ENCODE results near the gene PTPRQ. TPM values are rescaled to one million over a fixed set of nuclear protein-coding genes. Genes with fewer than 3 reads are reported as not detected.
A peak's percentile ranks its signal among the peaks of the same experiment; 100 is the strongest.
"Not testable (repeated sequence)": the region's sequence is repeated elsewhere in the genome, so short reads cannot be mapped to it uniquely, and the experiment has no call there.

PTPRQ gene, protein sequence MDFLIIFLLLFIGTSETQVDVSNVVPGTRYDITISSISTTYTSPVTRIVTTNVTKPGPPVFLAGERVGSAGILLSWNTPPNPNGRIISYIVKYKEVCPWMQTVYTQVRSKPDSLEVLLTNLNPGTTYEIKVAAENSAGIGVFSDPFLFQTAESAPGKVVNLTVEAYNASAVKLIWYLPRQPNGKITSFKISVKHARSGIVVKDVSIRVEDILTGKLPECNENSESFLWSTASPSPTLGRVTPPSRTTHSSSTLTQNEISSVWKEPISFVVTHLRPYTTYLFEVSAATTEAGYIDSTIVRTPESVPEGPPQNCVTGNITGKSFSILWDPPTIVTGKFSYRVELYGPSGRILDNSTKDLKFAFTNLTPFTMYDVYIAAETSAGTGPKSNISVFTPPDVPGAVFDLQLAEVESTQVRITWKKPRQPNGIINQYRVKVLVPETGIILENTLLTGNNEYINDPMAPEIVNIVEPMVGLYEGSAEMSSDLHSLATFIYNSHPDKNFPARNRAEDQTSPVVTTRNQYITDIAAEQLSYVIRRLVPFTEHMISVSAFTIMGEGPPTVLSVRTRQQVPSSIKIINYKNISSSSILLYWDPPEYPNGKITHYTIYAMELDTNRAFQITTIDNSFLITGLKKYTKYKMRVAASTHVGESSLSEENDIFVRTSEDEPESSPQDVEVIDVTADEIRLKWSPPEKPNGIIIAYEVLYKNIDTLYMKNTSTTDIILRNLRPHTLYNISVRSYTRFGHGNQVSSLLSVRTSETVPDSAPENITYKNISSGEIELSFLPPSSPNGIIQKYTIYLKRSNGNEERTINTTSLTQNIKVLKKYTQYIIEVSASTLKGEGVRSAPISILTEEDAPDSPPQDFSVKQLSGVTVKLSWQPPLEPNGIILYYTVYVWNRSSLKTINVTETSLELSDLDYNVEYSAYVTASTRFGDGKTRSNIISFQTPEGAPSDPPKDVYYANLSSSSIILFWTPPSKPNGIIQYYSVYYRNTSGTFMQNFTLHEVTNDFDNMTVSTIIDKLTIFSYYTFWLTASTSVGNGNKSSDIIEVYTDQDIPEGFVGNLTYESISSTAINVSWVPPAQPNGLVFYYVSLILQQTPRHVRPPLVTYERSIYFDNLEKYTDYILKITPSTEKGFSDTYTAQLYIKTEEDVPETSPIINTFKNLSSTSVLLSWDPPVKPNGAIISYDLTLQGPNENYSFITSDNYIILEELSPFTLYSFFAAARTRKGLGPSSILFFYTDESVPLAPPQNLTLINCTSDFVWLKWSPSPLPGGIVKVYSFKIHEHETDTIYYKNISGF (N-terminal part only)
- total RNA-seq: under 0.01 TPM in 1 of 2 replicates, not detected in the other

DNA sequence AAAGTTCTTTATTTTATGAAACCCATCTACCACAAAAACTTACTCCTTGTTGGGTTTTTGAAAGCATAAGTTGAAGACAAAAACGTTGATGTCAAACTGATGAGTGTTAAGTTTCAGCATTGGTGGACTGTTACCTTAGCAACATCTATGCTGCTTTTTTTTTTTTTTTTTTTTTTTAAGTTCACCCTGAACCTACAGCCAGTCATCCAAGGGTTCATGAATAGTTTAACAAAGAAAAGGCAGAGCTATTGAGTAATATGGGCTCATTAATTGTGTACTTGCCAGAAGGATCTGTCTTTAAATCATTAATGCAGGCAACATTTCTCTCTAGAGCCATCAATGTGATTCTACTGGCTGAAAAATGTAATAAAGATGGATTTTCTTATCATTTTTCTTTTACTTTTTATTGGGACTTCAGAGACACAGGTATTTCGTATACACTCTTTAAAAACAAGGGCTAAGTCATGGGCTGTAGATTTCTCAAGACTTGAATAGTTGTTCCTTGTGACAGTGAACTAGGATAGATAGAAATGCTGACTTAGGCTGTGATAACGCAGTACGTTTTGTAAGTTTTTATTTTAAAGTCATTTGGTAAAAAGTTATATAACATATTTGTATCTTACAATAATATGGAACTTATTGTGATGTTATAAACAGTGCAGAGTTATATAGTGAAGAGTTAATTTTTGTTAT, at the start of gene PTPRQ:
Gene PTPRQ, plus strand, starts transcription at position 262 of the 693 bp plus-strand sequence. Its CDS starts 111 bp downstream, at position 373.
- DNase-seq: no peak

DNA sequence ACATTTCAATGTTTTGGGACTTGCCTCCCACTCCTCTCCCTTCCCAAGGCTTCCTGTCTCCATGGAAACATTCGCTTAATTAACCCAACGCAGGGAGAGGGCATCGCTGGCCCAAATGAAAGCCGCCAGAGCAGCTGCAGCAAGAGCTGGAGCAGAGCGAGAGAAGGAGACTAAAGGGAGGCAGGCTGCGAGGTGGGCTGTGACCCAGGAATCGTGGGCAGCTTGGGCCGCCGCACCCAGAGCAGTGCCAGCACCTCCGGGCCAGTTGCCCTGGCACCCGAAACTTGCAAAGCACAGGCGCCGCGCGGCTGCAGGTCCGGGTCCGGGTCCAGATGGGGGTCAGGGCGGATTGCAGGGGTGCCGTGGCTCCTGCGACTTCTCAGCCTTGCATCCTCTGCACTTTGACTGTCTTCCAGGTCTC, 43.5 kb upstream of the PTPRQ start:
- peak; percentile 8 for DNase-seq

DNA sequence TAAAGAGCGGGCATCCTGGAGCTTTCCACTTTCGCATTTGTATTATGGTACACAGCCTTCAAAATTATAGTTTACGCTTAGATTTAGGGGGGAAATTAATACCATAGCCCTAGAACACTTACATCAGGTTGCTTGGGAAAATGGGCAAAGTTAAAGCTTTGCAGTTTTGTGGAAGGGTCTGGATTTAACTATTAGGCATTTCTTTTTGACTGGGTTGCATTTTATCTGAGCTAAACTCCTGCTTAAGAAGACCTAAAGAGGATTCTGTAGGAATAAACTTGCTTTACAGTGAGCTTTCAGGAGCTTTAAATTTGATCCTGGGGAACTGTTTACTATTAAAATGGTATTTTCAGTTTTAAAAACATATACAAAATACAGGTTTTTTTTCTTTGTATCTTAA, 42.8 kb upstream of the PTPRQ start:
- no peak for DNase-seq

DNA sequence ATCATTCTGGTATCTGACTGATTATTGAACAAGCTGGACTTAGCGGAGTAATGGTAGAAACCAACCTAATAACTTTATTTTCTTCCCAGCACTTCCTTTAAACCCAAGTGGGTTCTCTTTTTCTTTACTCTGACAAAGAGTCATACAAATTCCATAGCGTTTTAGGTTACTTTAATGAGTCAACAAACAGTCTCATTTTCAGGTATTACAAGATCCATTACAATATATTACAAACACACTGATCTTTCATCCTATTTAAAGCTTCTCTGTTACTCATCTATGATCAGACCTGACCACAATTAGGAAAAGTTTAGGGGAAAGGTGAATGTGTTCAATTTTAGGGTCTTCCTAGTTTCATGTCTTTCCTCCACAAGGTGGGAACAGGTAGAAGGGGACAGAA, 39.4 kb upstream of the PTPRQ start:
- no peak for DNase-seq

DNA sequence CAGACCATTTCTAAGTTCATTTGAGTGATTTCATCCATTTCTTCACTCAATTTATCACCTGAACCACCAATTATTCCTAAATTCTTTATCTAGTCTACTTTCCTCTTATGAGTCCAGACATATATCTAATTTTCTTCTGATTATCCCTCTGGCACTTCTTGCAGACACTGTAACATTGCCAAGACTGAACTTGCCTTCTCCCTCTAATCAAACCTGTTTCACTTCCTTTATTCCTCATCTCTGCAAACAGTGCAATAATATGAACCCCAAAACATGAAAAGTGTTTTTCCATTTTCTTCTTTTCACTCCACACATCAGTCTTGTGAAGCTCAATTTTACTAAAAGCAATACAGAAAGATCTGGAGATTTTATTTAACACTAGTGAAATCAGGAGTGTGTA, 37.8 kb upstream of the PTPRQ start:
- no peak for DNase-seq

DNA sequence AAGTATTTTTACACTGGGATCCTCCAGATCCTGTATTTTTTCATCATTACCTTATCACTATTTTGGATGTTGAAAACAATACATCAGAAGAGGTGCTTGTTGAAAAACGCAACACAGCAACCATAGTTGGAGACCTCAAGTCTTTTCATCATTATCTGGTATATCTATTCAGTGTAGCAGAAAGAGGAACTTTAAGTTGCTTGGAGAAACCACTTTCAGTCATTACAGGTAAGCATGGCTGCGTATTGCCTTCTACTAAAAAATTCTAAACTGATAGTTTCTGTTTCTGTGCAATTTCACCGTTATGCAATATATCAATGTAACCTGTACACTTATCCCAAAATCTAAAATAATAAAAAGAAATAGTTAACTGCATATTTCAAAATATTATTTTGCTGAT, 32.2 kb upstream of the PTPRQ start:
- no peak for DNase-seq

DNA sequence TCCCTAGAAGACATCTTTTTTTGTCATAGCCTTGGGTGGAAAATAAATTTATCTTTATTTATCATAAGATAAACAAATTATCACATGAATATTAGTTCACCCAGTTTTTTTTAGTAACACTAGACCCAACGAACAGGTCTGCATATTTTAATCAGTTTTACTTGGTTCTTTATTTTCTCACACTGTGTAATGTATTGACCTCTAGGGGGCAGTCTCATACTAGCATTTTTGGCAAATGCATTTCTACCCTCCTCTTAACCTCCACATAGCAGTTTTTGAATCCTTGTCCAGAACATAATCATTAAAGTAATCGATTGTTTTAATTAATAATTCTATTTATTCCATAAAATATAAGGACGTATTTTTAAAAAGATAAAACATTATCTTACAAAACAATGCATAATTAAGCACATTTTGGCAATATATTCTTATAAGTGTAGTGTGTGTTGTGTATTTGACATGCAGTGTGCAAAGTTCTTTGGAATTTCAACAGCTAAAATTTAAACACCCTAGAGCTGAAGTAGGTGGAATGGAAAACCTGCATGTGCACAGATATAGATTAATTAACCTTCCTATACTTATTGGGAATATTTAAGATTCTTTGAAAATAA, 31.6 kb upstream of the PTPRQ start:
- DNase-seq: peak; percentile 65

DNA sequence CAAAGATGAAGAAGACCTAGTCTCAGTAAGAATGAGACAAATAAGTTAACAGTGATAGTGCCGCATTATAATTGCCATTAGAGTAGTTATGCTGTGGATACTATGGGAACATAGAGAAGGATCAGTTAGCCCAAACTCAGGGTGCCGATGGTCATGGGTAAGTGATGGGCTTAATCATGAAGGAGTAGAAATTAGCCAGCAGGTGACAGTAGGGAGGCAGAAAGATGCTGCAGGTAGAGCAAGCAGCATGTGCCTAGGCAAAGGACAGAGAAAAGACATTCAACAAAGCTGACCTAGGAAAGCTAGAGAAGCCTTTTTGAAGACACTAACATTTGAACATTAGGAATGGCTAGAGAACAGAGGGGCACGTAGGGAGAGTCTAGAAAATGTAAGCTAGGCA, 30.6 kb upstream of the PTPRQ start:
- DNase-seq: no peak

DNA sequence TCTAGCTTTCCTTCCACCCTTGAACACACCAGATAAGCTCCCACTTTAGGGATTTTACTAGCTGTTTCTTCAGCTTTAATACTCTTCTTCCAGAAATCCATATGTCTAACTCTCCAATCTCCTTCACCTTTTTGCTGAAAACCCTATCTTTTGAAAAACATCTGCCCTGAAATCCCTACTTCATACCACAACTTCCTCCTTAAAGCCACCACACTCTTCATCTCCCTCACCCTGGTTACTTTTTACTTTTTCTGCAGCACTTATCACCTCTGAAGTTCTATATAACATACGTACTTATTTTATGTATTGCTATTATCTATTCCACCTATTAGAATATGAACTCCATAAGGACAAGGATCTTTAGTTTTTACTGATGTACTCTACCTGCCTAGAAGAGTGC, 28.6 kb upstream of the PTPRQ start:
- no peak for DNase-seq

DNA sequence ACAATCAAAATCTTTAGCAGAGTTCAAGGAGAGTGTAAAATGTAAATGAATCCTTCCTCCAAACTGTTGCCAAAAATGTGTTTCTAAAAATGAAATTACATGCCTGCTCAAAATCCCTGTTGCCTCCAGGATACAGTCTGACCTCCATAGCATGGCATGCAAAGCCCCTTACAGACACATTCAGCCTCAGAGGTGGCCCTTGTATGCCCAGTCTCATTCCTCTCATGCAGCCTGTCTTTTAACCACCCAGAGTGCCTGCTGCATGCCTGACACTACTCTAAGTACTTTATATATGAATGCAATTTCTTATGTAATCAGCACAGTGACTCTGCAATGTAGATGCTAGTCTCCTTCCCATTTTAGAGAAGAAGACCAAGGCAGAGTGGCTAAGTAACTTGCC, 24.4 kb upstream of the PTPRQ start:
- DNase-seq: no peak

DNA sequence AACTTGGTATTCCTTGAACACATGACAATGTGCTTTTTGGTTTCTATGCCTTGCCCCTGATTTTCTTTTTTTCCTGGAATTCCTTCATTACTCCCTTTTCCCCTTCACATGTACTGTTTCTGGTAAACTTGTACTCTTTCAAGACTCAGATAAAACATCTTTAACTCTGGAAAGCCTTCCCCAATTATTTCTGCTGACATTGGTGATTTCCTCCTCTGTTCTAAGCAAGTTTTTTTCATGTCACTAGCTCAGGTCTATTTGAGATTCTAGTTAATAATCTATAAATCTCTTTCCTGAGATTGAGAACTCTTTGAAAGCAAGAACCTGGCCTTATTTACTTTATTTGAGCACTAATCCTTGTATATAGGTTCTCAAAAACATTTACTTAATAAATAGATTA, 24.0 kb upstream of the PTPRQ start:
- DNase-seq: no peak

DNA sequence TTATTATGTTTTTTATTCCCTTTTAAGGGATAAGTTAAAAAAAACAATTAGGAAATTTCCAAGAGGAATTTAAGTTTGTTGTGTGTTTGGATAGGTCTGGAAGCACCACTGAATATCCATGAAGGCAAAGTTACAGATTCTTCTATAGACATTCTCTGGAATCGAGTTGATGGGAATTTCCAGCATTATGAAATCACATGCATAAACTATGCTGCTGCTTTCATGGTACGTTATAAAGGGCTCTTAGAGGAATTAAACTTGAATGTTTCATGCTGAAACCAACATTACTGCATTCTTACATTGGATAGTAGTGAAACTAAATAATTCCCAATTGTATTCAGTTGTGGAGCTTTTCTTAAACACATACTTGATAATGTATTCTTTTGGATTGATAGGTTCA, 21.5 kb upstream of the PTPRQ start:
- DNase-seq: no peak

DNA sequence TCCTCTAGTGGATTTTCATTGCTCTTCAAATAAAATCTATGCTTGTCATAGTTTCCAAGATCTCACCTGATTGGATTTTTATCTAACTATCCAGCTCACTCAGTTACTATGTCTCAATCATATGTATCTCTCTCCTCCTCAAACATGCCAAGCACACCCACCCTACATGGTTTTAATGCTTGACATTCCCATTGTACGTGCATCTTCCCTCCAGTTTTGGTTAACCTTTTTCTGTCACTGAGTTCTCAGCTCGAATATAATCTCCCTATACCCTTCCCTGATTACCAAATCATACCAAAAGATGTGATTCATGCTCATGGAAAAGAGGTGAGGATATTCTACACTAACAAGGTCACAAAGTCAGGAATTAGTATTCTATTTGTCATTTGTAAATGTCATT, 12.0 kb upstream of the PTPRQ start:
- DNase-seq: no peak

DNA sequence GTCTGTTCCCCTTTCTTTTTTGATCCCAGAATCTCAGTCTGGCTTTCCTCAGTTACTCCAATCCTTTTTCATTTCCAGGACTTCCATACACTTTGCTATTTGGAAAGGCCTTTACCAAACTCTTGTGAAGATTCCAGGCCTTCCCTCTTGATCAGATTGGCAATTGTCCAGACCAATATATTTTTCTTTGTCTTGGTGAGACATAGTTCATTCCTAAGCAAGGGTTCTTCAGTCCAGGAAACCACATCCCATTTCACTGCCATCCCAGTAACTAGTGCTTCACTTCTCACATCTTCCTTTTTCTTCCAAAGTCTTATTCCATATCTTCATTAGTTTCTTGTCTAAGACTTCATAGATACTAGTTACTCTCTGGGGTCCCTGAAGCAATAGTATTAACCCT, 2.1 kb upstream of the PTPRQ start:
- peak; percentile 2 for DNase-seq

DNA sequence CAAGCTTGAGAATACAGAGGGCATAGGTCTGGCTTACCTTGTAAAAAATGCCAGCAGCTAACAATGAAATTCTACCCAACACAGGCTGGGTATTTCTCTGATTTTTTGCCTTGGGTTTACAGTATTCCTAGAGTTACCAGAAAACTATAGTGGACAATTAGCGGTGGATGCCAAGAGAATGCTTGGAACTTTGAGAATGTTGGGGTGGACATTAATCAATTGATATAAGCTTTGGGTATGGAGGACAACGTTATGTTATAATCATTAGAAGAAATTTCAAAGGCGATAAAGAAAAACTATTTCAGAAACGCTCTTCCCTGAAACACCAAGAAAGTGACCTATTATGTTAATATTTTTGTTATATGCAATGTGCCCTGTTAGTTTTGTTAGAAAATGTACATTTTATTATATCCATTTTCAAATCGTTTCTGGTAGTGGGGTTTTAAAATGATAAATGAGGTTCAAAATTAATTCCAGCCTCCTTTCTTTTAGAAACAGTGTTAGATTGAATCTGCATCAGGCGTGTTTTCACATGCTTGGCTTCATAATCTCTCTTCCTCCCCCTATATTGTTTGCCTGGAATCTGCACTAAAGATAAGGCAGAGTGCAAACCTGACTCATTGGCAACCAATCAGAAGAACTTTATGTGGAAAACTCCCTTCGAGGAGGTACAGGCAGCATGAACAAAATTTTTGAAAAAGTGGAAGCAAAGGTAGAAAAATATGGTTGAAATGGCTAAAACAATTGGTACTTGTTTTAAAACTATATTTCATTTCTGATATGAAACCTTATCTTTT, 1.4 kb upstream of the PTPRQ start:
- peak; percentile 16 for DNase-seq

DNA sequence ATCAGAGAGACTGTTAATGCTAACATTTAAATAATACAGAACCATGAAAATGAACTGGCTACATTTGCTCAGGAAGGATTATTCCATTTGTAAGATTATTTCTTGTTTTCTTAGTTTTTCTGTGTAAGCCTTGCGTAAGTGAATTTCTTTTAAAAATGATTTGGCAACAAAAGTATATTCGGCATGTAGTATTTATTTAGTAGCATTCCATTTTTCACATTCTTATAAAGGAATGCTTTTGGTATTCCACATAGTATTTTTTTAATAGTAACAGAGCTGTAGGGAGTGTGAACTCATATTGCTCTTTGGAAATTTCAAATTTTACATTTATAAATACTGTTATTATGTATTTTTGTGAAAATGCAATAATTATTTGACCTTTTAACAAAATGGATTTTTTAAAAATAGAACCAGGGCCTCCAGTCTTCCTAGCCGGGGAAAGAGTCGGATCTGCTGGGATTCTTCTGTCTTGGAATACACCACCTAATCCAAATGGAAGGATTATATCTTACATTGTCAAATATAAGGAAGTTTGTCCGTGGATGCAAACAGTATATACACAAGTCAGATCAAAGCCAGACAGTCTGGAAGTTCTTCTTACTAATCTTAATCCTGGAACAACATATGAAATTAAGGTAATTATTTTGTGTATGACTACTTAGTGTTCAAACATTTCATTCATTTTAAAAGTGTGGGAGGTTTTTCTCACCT, 1.2 kb downstream of the PTPRQ start:
- no peak for DNase-seq

DNA sequence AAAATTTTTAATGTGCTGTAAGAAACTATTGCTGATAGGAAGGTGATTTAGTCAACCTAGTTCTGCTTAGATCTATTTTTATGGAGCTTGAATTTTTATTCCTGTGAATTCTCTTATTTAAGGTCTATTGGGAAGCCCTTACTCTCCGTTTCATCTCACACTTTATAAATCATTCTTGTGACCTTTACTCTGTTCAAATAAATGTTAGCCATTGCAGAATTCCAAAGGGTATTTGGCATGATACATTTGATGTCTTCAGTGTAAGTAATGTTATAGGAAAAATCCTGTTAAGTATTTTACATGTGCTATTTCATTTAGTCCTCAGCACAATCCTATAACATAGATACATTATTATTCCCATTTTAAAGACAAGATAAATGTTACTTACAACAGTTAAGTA, 12.5 kb downstream of the PTPRQ start:
- no peak for DNase-seq

DNA sequence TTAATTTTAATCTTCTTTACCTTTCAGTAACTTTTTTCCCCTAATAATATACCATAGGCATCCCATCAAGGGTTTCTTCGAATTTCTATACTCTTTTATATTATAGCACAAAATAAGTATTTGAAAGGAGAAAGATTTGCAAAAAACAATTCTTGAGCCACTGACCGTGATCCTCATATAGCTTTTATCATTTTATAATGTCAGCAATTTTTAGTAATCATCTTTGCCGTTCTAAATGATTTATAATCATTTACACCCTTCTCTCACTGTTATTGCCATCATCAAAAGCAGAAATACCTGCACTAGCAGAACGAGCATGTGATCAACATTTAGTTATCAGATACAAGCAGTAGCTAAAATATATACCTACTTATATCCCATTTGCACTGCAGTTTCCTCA, 16.9 kb downstream of the PTPRQ start:
- DNase-seq: no peak

DNA sequence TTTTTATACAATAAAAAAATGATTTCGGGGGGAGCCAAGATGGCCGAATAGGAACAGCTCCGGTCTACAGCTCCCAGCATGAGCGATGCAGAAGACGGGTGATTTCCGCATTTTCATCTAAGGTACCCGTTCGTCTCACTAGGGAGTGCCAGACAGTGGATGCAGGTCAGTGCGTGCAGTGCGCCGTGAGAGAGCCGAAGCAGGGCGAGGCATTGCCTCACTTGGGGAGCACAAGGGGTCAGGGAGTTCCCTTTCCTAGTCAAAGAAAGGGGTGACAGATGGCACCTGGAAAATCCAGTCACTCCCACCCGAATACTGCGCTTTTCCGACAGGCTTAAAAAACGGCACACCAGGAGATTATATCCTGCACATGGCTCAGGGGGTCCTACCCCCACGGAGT, 17.8 kb downstream of the PTPRQ start:
- DNase-seq: not testable (repeated sequence)

DNA sequence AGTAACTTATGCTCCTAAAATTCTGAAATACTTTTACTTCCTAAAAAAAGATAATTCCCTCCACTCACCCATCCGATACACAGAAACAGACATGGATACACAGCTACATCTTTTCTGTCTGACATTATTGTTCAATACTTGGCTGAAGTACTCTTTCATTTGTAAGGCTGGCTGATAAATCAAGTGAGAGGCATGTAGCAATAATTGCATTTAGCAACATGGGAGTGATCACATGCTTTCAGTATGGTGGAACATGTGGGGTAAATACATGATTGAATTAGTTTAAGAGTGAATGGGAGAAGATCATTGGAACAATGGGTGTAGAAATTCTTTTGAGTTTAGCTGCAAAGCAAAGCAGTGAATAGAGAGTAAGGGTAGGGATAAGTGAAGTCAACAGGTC, 25.6 kb downstream of the PTPRQ start:
- no peak for DNase-seq

Data from dermis blood vessel endothelial cell (primary cell).